K562 (cell line): ENCODE data around the gene RXRB.

Source experiments
- BACH1 ChIP-seq: fragments of 200-800 bp; sonication (Bioruptor generic); IDR thresholded peaks from 2 replicates; pipeline ENCODE4 v1.6.1; 2016; ENCODE audit warnings: missing genetic modification characterization, missing compliant biosample characterization
- CEBPB ChIP-seq: fragments of 450-650 bp; IDR thresholded peaks from 2 replicates; pipeline ENCODE4 v1.6.1; 2016; ENCODE audit warnings: missing genetic modification characterization, missing compliant biosample characterization
- CREM ChIP-seq: IDR thresholded peaks from 2 replicates; pipeline ENCODE4 v1.6.1; 2014; ENCODE audit warnings: antibody characterized with exemption, low read depth
- FOXM1 ChIP-seq, 2 experiments: fragments of 450-650 bp in 1 of 2; sonication (generic) in 1 of 2; formaldehyde crosslinking in 1 of 2; IDR thresholded peaks; 2 replicates each; pipeline versions ENCODE4 v1.6.1 to v1.9.0; 2017 to 2022; ENCODE audit warnings: low read depth in 2 of 2, mild to moderate bottlenecking in 2 of 2, missing genetic modification reagents in 1 of 2, moderate library complexity in 1 of 2
- KLF13 ChIP-seq: fragments of 450-650 bp; IDR thresholded peaks from 2 replicates; pipeline ENCODE4 v1.6.1; 2016; ENCODE audit warnings: missing genetic modification characterization, low read depth, mild to moderate bottlenecking, missing compliant biosample characterization, moderate library complexity, borderline replicate concordance
- MTA2 ChIP-seq: fragments of 450-650 bp; IDR thresholded peaks from 2 replicates; pipeline ENCODE4 v1.6.1; 2016; ENCODE audit warnings: low read depth
- NFE2 ChIP-seq: IDR thresholded peaks from 2 replicates; pipeline ENCODE4 v1.6.1; 2014; ENCODE audit warnings: antibody characterized with exemption, low read depth
- NFYB ChIP-seq: IDR thresholded peaks from 2 replicates; pipeline ENCODE4 v1.6.1; 2011; ENCODE audit warnings: mild to moderate bottlenecking, moderate library complexity; ENCODE audit not compliant: insufficient read length; ENCODE audit errors: extremely low read depth
- SMARCC2 ChIP-seq: fragments of 450-650 bp; IDR thresholded peaks from 2 replicates; pipeline ENCODE4 v1.6.1; 2017; ENCODE audit warnings: antibody characterized with exemption, moderate library complexity, mild to moderate bottlenecking, low read depth
- USF1 ChIP-seq: sonication (generic); formaldehyde crosslinking; IDR thresholded peaks from 2 replicates; pipeline ENCODE4 v1.9.0; 2022; ENCODE audit warnings: mild to moderate bottlenecking, missing genetic modification reagents
- USF2 ChIP-seq: sonication (generic); formaldehyde crosslinking; IDR thresholded peaks from 2 replicates; pipeline ENCODE4 v1.5.0; 2020; ENCODE audit warnings: missing genetic modification reagents
- ZNF274 ChIP-seq: IDR thresholded peaks from 2 replicates; pipeline ENCODE4 v1.6.1; 2011; ENCODE audit warnings: low read depth, mild to moderate bottlenecking, low read length, moderate library complexity, borderline replicate concordance
- TF ChIP-seq, protein P1 (sequence below), 3 experiments: IDR thresholded peaks in 2 of 3; conservative IDR thresholded peaks in 1 of 3; 2 replicates each; pipeline ENCODE4 v1.5.1; 2011 to 2012; ENCODE audit warnings: low read length in 3 of 3, mild to moderate bottlenecking in 3 of 3, control low read depth in 2 of 3, improper control_type of control experiment in 1 of 3, inconsistent platforms in 1 of 3, low read depth in 1 of 3, mixed read lengths in 1 of 3, moderate library complexity in 1 of 3; ENCODE audit not compliant: insufficient read depth in 2 of 3
- TF ChIP-seq, protein P2 (sequence below), 2 experiments: fragments of 450-650 bp; formaldehyde crosslinking in 1 of 2; IDR thresholded peaks; 2 replicates each; pipeline versions ENCODE4 v1.4.0 to v1.6.1; 2014 to 2020; ENCODE audit warnings: mild to moderate bottlenecking in 2 of 2, borderline replicate concordance in 1 of 2, low read depth in 1 of 2

GRCh38 chr6:33192105-33192646 is 8.3 kb downstream of the RXRB start, which contains the start of gene COL11A2:
- TF ChIP-seq, protein P1, sequence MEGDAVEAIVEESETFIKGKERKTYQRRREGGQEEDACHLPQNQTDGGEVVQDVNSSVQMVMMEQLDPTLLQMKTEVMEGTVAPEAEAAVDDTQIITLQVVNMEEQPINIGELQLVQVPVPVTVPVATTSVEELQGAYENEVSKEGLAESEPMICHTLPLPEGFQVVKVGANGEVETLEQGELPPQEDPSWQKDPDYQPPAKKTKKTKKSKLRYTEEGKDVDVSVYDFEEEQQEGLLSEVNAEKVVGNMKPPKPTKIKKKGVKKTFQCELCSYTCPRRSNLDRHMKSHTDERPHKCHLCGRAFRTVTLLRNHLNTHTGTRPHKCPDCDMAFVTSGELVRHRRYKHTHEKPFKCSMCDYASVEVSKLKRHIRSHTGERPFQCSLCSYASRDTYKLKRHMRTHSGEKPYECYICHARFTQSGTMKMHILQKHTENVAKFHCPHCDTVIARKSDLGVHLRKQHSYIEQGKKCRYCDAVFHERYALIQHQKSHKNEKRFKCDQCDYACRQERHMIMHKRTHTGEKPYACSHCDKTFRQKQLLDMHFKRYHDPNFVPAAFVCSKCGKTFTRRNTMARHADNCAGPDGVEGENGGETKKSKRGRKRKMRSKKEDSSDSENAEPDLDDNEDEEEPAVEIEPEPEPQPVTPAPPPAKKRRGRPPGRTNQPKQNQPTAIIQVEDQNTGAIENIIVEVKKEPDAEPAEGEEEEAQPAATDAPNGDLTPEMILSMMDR (IDR thresholded peaks at IDR 0.05 in 2 of 3, conservative IDR thresholded peaks at IDR 0.05 in 1 of 3; ENCODE audit: insufficient read depth in 2 of 3, low read depth in 1 of 3, low read length in 3 of 3): no peak
- TF ChIP-seq USF2 (CRISPR knock-in tag): no peak
- no peak for TF ChIP-seq CEBPB (tag)
- no peak for TF ChIP-seq MTA2
- TF ChIP-seq SMARCC2: no peak
- TF ChIP-seq NFYB: no peak
- no peak for TF ChIP-seq BACH1 (tag)
- TF ChIP-seq NFE2: no peak
- TF ChIP-seq, protein P2, sequence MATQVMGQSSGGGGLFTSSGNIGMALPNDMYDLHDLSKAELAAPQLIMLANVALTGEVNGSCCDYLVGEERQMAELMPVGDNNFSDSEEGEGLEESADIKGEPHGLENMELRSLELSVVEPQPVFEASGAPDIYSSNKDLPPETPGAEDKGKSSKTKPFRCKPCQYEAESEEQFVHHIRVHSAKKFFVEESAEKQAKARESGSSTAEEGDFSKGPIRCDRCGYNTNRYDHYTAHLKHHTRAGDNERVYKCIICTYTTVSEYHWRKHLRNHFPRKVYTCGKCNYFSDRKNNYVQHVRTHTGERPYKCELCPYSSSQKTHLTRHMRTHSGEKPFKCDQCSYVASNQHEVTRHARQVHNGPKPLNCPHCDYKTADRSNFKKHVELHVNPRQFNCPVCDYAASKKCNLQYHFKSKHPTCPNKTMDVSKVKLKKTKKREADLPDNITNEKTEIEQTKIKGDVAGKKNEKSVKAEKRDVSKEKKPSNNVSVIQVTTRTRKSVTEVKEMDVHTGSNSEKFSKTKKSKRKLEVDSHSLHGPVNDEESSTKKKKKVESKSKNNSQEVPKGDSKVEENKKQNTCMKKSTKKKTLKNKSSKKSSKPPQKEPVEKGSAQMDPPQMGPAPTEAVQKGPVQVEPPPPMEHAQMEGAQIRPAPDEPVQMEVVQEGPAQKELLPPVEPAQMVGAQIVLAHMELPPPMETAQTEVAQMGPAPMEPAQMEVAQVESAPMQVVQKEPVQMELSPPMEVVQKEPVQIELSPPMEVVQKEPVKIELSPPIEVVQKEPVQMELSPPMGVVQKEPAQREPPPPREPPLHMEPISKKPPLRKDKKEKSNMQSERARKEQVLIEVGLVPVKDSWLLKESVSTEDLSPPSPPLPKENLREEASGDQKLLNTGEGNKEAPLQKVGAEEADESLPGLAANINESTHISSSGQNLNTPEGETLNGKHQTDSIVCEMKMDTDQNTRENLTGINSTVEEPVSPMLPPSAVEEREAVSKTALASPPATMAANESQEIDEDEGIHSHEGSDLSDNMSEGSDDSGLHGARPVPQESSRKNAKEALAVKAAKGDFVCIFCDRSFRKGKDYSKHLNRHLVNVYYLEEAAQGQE (IDR thresholded peaks at IDR 0.05; ENCODE audit: borderline replicate concordance): no peak
- TF ChIP-seq, protein P2 (CRISPR knock-in tag; IDR thresholded peaks at IDR 0.05; ENCODE audit: low read depth): no peak
- TF ChIP-seq USF1 (CRISPR knock-in tag): no peak
- TF ChIP-seq ZNF274: no peak
- no peak for TF ChIP-seq FOXM1 (IDR thresholded peaks at IDR 0.05; ENCODE audit: low read depth)
- no peak for TF ChIP-seq FOXM1 (CRISPR knock-in tag; IDR thresholded peaks at IDR 0.05; ENCODE audit: low read depth)
- no peak for TF ChIP-seq CREM
- TF ChIP-seq KLF13 (tag): no peak
